AG09319 (cell line): ENCODE results near the gene PI3.

ENCODE experiments used
- DNase-seq: peaks from one replicate; pipeline ENCODE4 v3.0.0-alpha.2; 2010; ENCODE audit warnings: low read depth; ENCODE audit errors: extremely low read depth
- TF ChIP-seq, protein P1 (sequence below): IDR thresholded peaks from 2 replicates; pipeline ENCODE4 v1.5.1; 2011; ENCODE audit warnings: low read depth, mild to moderate bottlenecking, inconsistent platforms, low read length, moderate library complexity

Gene PI3

DNA sequence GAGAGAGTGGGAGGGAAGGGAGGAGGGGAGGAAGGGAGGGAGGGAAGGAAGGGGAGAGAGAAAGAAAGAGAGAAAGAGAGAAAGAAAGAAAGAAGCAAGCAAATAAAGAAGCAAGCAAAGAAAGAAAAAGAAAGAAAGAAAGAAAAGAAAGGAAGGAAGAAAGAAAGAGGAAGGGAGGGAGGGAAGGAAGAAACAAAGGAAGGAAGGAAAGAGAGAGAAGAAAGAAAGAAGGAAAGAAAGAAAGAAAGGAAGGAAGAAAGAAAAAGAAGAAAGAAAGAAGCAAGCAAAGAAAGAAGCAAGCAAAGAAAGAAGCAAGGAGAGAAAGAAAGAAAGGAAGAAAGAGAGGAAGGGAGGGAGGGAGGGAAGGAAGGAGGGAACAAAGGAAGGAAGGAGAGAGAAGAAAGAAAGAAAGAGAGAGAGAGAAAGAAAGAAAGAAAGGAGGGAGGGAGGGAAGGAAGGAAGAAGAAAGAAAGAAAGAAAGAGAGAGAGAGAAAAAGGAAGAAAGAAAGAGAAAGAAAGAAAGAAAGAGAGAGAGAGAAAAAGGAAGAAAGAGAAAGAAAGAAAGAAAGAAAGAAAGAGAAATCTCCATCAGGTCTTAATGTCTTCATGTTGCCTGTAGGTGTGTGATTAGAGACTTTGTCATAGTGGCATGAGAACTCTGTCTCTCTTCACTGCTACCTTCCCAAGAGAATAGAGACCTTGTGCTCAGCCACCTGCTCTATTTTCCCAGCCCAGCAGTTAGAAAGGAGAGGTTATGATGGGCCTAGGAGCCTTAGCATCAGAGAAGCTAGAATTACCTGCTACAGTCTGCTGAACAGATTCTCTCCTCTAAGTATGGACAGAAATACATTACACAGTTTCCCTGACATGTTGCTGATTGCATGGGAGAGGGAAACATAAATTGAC is 37.1 kb downstream of the PI3 start:
- TF ChIP-seq, protein P1, sequence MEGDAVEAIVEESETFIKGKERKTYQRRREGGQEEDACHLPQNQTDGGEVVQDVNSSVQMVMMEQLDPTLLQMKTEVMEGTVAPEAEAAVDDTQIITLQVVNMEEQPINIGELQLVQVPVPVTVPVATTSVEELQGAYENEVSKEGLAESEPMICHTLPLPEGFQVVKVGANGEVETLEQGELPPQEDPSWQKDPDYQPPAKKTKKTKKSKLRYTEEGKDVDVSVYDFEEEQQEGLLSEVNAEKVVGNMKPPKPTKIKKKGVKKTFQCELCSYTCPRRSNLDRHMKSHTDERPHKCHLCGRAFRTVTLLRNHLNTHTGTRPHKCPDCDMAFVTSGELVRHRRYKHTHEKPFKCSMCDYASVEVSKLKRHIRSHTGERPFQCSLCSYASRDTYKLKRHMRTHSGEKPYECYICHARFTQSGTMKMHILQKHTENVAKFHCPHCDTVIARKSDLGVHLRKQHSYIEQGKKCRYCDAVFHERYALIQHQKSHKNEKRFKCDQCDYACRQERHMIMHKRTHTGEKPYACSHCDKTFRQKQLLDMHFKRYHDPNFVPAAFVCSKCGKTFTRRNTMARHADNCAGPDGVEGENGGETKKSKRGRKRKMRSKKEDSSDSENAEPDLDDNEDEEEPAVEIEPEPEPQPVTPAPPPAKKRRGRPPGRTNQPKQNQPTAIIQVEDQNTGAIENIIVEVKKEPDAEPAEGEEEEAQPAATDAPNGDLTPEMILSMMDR, result no peak

DNA sequence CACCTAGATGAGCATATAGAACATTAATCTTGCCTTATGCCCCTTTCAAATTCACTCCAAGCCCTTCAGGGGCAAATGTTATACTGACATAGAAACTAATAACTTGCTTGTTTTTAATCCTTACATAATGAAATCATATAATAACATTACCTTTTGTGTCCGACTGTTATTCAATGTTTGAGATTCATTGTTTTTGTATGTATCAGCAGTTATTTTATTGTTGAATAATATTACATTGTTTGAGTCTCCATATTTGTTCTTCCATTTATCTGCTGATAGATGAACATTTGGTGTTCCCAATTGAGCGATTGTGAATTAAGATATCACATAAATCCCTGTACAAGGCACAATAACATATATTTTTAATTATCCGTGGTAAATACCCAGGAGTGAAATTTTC is 38.1 kb downstream of the PI3 start:
- DNase-seq, result no peak
- TF ChIP-seq, protein P1, result no peak

More for the DNA sequence above, 37.1 kb downstream of the PI3 start:
- no peak for DNase-seq

DNA sequence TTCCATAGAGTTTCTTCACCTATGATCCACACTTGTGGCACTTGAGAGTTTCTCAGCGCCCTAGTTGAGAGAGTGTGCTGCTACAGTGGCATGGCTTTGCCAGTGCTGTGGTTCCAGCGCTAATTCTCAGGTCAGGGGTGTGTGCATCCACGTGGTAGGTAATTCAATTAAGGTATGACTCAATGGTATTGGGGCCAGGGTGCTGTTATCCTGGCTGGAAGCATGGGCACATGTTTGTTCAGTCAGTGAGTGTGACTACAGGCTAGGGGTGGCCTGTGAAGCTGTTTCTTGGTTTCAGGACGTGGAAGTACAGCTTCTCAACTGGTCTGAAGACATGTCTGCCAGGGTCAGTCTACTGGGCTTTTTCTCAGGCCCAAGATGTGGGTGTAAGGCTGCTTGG is 43.4 kb downstream of the PI3 start:
- TF ChIP-seq, protein P1, result no peak

DNA sequence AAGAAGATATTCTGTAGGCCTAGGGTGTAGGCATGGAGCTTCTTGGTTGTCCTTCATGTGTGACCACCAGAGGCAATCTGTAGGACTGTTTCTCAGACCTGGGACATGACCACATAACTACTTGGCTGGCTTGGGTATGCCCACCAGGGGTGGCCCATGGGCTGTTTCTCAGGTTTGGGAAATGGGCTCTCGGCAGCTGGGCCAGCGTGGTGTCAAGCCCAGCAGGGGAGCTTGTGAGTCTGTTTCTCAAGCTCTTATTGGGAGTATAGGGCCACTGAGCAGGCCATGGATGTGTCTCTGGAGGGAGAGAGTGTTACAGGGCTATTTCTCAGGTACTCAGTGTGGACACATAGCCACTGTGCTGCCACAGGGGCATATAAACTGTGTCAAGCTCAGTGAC is 43.9 kb downstream of the PI3 start:
- TF ChIP-seq, protein P1, result no peak

More for the DNA sequence above, 43.4 kb downstream of the PI3 start:
- no peak for DNase-seq

DNA sequence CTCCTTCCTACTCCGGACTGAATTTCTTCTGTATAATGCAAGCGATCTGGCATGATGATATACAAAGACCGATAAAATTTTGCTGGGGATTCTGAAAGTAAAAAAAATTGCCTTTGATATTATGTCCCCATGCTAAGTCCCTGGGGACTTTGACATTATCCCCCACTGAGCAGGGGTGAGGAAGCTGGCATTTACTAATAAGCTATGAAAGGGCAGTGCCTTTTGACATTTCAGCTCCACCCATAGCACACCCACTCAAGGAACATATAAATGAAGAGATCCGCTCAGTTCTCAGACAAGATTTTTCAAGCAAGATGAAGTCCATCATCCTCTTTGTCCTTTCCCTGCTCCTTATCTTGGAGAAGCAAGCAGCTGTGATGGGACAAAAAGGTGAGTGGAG is 46.4 kb downstream of the PI3 start, which contains the start of gene SEMG2:
Gene SEMG2 (plus strand): TSS at position 298 of the 400 bp plus-strand sequence. CDS start 17 bp downstream, at position 315.
- TF ChIP-seq, protein P1, result no peak
- no peak for DNase-seq

More for the DNA sequence above, 43.9 kb downstream of the PI3 start:
- no peak for DNase-seq

DNA sequence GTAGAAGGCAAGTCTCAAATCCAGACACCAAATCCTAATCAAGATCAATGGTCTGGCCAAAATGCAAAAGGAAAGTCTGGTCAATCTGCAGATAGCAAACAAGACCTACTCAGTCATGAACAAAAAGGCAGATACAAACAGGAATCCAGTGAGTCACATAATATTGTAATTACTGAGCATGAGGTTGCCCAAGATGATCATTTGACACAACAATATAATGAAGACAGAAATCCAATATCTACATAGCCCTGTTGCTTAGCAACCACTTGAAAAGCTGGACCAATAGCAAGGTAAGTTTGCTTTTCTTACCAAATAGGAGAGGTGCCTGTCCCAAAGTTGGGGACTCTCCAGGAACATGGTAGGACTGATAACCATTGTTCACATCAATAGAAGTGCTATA is 48.4 kb downstream of the PI3 start:
- TF ChIP-seq, protein P1, result no peak
- DNase-seq, result no peak
